Neuron (in vitro differentiated cells): Measurements from ENCODE around the gene PRR15L.
A peak's percentile ranks its signal among the peaks of the same experiment; 100 is the strongest.
"Not testable (repeated sequence)": the region's sequence is repeated elsewhere in the genome, so short reads cannot be mapped to it uniquely, and the experiment has no call there.

Source experiments
- H2AFZ ChIP-seq: one replicate; pipeline ENCODE4 v1.6.1; 2013; ENCODE audit warnings: low read depth, mild to moderate bottlenecking, inconsistent platforms, low read length, moderate library complexity
- H3K27me3 ChIP-seq: one replicate; pipeline ENCODE4 v1.6.1; 2013; ENCODE audit warnings: low read length; ENCODE audit not compliant: insufficient read depth
- H3K36me3 ChIP-seq: one replicate; pipeline ENCODE4 v1.6.1; 2013; ENCODE audit warnings: low read length; ENCODE audit not compliant: insufficient read depth
- H3K4me1 ChIP-seq: one replicate; pipeline ENCODE4 v1.6.1; 2013; ENCODE audit warnings: low read length; ENCODE audit not compliant: insufficient read depth
- H3K4me3 ChIP-seq: 2 replicates; pipeline ENCODE4 v1.5.1; 2013; ENCODE audit warnings: mild to moderate bottlenecking, low read length, moderate library complexity
- H3K9me3 ChIP-seq: one replicate; pipeline ENCODE4 v1.6.1; 2013; ENCODE audit warnings: low read length

PRR15L gene, protein sequence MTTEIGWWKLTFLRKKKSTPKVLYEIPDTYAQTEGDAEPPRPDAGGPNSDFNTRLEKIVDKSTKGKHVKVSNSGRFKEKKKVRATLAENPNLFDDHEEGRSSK

DNA sequence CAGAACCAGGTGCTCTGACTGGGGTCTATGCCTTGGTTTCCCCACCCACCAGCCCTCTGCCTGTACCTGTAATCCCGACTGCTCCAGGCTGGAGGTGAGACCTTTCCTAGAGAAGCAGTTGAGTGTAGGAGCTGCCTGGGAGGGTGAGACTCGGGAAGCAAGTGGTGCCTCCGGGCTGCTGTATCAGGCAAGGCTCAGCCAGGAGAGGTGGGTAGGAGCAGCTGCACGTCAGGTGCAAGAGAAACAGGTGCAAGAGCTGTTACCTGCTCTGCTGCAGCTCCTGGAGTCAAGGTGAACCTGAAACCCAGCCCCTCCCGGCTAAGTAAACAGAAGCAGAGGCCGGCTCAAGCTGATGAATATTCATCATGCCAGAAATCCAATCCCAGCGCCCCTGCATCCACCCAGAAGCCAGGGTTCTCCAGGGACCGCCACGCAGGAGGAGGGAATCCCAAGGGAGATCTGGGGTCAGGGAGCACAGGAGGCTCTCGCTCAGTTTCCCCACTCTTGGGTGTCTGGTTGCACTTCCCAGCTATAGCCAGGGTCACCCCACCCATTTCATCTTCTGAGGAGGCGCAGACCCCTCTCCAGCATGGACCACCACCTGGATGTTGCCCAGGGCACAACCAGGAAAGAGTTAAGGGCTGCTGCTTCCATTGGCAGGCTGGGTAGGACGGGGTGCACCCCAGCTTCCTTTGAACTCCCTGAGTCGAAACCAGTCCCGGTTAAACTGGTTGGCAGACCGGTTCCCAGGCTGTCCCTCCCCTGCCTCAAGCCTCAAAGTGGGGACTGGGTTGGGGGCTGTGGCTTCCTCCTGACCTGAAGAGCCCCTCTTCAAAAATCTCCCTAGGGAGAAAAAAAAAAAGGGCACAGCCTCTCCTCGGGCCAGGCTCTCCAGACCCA lies at the start of gene PRR15L:
Gene PRR15L, minus strand, starts transcription at position 293 of the 900 bp plus-strand sequence. CDS start 4,649 bp downstream, outside the sequence.
- Histone ChIP-seq H2AFZ (no peak within 1 kb of the TSS), H3K9me3 (no peaks in the 10 kb centered on the region), H3K4me1 (peaks cover 7% of the 10 kb centered on the region), H3K36me3 (no peaks in the 10 kb centered on the region), H3K27me3 (peaks cover 23% of the 10 kb centered on the region), H3K4me3 (no peak within 1 kb of the TSS)

DNA sequence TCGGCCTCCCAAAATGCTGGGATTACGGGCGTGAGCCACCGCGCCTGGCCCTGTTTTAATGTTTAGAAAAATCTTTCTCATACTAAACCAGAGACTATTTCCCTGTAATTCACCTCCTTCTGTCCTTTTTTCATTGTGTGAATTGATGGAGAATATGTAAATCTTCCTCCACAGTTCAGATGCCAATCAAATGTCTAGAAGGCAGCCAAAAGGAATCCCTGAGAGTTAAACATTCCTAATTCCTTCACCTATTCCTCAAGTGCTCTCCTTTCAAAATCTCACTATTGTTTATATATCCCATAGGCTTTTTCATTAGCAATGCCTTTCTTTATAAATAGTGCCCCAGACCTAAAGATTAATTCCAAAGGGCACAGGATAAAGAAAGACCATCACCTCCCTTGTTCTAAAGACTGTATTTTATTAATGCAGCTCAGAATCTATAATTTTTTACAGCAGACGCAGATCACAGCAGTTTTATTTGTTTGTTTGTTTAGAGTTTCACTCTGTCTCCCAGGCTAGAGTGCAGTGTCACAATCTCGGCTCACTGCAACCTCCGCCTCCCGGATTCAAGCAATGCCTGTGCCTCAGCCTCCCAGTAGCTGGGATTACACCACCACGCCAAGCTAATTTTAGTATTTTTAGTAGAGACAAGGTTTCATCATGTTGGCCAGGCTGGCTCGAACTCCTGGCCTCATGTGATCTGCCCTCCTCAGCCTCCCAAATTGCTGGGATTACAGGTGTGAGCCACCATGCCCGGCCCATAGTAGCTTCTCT lies 49.4 kb upstream of the PRR15L start:
- no peaks in the 10 kb centered on the region for H3K36me3 ChIP-seq
- H2AFZ ChIP-seq = no peak overlapping the region
- H3K4me3 ChIP-seq = no peak overlapping the region
- H3K9me3 ChIP-seq = no peaks in the 10 kb centered on the region
- H3K4me1 ChIP-seq = peaks cover 63% of the 10 kb centered on the region
- no peaks in the 10 kb centered on the region for H3K27me3 ChIP-seq

DNA sequence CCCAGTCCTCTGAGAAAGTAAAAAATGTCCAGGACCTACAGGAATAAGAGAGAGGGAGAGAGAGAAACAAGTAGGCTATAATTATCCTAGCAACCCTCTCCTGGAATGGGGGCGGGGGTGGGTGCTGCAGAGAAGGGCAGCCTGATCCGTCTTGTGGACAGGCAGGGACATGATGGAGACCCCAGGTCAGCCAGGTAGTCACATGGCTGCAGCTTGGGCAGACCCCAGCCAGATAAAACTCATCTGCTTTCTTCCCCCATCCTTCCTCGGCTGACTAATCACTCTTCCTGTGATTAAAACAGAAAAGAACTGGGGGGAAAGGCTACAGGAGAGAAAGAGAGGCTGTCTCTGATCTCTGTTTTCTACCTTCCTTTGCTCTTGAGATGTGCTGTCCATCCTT lies 47.3 kb upstream of the PRR15L start:
- Histone ChIP-seq H3K9me3 (no peaks in the 10 kb centered on the region), H3K4me1 (peaks cover 66% of the 10 kb centered on the region), H3K36me3 (no peaks in the 10 kb centered on the region), H3K4me3 (no peak overlapping the region), H3K27me3 (no peaks in the 10 kb centered on the region), H2AFZ (no peak overlapping the region)

DNA sequence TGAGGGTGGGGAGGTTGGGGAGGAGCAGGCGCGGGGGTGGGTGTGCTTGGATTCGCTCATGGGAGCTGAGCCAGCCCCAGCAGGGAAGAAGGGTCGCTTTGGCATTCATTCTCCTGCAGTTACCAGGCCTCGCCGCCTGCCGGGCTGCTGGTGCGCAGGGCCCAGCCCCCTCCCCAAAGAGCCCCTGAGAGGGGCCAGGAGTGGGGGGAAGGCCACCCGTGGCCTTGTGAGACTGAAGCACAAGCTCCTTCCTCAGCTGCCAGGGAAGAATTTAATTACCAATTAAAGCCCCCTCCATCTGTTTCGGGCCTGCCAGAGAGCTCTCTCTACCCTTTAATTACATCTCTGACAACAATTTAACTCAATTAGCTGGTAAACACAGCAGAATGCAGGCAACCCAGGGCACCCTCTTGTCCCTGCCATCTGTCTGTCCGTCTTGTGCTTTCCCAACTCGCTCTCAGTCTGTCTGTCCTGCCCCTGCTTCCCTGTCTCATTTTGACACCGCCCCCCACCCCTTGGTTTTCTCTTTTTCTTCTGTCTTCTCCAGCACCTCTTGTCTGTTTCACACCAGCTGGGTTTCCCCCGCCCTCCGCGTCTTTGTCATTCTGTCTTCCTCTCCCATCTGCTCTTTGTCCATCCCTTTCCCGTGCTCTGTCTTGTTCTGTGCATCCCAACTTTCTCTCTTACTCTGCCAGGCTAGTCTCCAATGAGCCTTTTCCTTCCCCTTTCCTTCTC lies 45.9 kb upstream of the PRR15L start:
- Histone ChIP-seq H3K4me3 (peak overlapping the region; percentile 25), H2AFZ (no peak overlapping the region), H3K4me1 (peaks cover 71% of the 10 kb centered on the region), H3K9me3 (no peaks in the 10 kb centered on the region), H3K27me3 (no peaks in the 10 kb centered on the region), H3K36me3 (no peaks in the 10 kb centered on the region)

DNA sequence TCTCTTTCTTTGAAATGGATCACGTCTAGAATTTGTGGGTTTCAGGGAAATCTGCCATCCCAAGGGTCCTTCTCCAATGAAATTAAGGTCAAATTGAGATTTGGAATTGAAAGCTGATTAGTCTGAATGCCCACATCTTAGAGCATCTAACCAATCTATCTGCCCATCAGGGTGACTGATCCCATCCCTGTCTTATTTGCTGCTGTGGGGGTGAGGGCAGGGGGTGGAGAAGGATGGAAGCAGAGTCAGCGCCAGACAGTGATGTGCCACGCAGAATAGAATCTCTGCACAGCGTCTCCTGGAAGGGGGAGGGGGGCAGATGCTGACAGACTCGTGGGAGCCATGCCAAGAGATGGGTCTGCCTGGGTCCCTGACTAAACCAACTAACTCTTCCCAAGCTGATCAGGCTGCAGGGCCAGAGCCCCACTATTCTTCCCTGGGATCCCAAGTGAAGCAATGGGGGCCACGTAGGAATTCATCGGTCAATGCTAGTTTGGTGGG lies 45.3 kb upstream of the PRR15L start:
- Histone ChIP-seq H2AFZ (no peak overlapping the region), H3K4me3 (peak overlapping the region; percentile 25), H3K4me1 (peaks cover 71% of the 10 kb centered on the region), H3K36me3 (no peaks in the 10 kb centered on the region), H3K27me3 (no peaks in the 10 kb centered on the region), H3K9me3 (no peaks in the 10 kb centered on the region)

DNA sequence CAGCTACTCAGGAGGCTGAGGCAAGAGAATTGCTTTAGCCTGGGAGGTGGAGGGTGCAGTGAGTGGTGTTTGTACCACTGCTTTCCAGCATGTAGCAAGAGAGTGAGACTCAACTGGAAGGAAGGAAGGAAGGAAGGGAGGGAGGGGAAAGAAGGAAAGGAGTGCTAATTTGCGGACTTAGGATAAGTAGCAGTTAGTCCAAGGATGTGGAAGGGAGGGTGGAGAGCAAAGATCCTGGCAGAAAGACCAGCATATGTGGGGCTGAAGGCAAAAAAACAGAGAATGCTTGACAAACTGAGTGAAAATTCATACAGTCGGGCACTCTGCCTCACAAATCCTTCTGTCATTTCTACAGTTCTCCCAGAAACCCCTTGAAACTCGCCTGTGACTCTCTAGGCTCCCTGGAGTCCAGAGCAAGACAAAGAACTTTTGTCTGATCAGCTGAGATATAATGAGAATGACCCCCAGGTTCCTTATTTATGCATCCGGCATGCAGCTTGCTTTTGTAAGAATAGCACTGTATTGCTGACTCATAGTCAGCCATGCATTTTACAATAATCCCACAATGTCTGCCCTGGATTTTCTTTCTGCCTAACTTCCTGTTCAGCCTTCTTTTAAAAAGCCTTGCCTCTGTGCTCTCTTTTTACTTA lies 44.7 kb upstream of the PRR15L start:
- Histone ChIP-seq H3K27me3 (no peaks in the 10 kb centered on the region), H3K4me1 (peaks cover 71% of the 10 kb centered on the region), H3K36me3 (no peaks in the 10 kb centered on the region), H3K9me3 (no peaks in the 10 kb centered on the region), H2AFZ (no peak overlapping the region), H3K4me3 (peak overlapping the region; percentile 25)

DNA sequence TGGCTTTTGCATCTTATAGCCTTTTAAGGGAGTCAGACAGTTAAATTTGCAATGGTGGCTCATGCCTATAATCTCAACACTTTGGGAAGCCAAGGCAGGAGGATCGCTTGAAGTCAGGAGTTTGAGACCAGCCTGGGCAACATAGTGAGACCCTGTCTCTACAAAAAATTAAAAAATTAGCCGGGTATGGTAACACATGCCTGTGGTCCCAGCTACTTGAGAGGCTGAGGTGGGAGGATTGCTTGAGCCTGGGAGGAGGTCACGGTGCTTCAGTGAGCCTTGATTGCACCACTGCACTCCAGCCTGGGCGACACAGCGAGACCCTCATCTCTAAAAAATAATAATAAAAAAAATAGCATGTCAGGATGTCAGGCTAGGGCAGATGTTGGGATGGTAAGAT lies 44.0 kb upstream of the PRR15L start:
- H3K4me1 ChIP-seq = peaks cover 65% of the 10 kb centered on the region
- not testable (repeated sequence) for H3K27me3 ChIP-seq, H2AFZ ChIP-seq, H3K9me3 ChIP-seq, H3K4me3 ChIP-seq, H3K36me3 ChIP-seq

DNA sequence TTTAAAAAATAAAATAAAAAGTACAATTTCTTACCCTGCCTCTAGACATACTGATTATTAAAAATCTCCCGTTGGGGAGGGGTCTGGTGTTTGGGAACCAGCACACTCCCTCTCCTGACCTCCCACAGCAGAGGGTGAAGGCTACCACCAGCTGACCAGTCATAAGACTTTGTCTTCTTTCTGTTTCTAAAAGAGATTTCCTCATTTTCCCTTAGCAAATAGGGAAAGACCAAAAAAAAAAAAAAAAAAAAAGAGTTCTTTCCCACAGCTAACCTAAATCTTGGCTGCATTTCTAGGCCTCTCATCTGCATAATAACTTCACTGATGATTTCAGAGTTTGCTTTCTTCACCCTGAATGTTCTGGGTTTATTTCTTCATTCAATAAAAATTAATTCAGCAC lies 43.5 kb upstream of the PRR15L start:
- no peaks in the 10 kb centered on the region for H3K27me3 ChIP-seq
- H3K36me3 ChIP-seq = no peaks in the 10 kb centered on the region
- H2AFZ ChIP-seq = no peak overlapping the region
- H3K4me3 ChIP-seq = no peak overlapping the region
- no peaks in the 10 kb centered on the region for H3K9me3 ChIP-seq
- peaks cover 65% of the 10 kb centered on the region for H3K4me1 ChIP-seq

DNA sequence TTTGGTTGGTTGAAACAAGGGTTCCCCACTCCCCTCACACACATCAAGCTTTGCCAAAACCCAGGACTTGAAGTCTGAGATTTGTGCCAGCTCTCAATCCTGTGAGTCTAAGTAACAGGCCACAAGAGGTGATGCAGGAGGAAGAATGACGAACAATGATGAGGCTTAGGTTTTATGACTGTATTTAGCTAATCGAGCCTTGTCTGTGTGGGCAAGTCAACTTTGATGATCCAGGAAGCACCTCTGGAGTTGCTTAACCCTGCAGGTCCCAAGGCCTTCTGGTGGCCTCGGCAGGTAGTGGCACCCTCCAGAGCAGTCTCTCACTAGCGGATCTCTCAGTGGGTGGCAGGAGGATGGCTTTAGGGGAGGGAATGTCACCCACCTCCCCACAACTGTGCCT lies 41.9 kb upstream of the PRR15L start:
- Histone ChIP-seq H3K36me3 (no peaks in the 10 kb centered on the region), H3K4me3 (no peak overlapping the region), H3K4me1 (peaks cover 66% of the 10 kb centered on the region), H3K9me3 (no peaks in the 10 kb centered on the region), H3K27me3 (no peaks in the 10 kb centered on the region), H2AFZ (no peak overlapping the region)

DNA sequence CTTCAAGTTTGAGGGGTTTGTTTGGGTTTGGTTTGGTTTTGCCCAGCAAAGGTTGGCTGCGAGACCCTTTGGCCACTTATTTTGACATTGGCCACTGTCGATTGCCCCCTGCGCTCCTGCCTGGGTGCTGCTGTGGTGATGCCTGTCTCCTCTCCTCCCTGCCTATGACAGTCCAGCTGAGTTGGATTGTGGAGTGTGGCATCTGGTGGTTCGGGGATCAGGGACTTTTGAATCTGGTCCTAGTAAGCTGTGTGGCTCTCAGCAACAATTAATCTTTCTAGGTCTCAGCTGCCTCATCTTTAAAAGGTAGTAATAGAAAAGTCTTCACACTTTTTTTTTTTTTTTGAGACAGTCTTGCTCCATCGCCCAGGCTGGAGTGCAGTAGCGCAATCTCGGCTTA lies 40.4 kb upstream of the PRR15L start:
- Histone ChIP-seq H3K4me3 (no peak overlapping the region), H3K4me1 (peaks cover 66% of the 10 kb centered on the region), H3K27me3 (no peaks in the 10 kb centered on the region), H3K36me3 (no peaks in the 10 kb centered on the region), H3K9me3 (no peaks in the 10 kb centered on the region), H2AFZ (no peak overlapping the region)

DNA sequence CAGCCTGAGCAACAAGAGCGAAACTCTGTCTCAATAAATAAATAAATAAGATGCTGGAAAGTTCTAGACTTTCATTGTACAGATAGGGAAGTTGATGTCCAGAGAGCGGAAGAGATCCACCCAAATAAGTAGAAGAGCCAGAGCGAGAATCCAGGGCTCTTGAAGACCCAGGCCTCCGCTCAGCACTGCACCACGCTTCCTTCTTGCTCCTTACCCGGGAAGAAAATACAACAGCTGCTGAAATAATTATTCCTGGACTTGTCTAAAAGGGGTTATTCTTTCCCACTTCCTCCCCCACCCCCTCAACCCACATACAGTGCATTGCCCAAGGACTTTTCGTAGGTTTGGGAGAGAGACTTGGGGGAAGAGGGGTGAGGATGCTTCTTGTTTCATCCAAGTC lies 39.9 kb upstream of the PRR15L start:
- H2AFZ ChIP-seq = no peak overlapping the region
- H3K9me3 ChIP-seq = no peaks in the 10 kb centered on the region
- H3K4me1 ChIP-seq = peaks cover 66% of the 10 kb centered on the region
- no peak overlapping the region for H3K4me3 ChIP-seq
- no peaks in the 10 kb centered on the region for H3K36me3 ChIP-seq
- no peaks in the 10 kb centered on the region for H3K27me3 ChIP-seq

DNA sequence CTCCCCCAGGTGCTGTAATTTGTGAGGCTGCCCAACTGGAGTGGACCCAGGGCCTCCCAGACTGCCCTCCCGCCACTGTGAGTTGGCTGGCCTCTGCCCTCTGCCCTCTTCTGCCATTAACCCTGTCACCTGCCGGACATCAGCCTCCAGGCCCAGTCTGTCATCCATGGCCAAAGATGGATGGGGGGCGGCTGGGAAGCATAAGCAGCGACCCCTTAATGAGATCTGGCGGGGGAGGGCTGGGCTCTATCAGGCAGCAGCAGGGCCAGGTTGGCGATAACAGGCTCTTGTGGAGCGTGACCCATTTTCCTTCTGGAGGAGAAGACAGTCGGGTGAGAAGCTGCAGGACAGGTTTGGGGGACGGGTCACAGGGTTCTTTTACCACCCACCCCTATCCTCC lies 38.5 kb upstream of the PRR15L start:
- Histone ChIP-seq H3K36me3 (no peaks in the 10 kb centered on the region), H3K4me3 (no peak overlapping the region), H3K4me1 (peaks cover 66% of the 10 kb centered on the region), H3K9me3 (no peaks in the 10 kb centered on the region), H2AFZ (no peak overlapping the region), H3K27me3 (no peaks in the 10 kb centered on the region)
